Fibroblast of gingiva (primary cell): ENCODE results near the gene CREB3L4.
A peak's percentile ranks its signal among the peaks of the same experiment; 100 is the strongest.
"Not testable (repeated sequence)": the region's sequence is repeated elsewhere in the genome, so short reads cannot be mapped to it uniquely, and the experiment has no call there.

Experiments
- DNase-seq: peaks from one replicate; pipeline ENCODE4 v3.0.0-alpha.2; 2011; ENCODE audit warnings: low read depth

CREB3L4 gene

GRCh38 chr1:153959454-153959853 lies 8.2 kb upstream of the CREB3L4 start:
- DNase-seq = no peak

DNA sequence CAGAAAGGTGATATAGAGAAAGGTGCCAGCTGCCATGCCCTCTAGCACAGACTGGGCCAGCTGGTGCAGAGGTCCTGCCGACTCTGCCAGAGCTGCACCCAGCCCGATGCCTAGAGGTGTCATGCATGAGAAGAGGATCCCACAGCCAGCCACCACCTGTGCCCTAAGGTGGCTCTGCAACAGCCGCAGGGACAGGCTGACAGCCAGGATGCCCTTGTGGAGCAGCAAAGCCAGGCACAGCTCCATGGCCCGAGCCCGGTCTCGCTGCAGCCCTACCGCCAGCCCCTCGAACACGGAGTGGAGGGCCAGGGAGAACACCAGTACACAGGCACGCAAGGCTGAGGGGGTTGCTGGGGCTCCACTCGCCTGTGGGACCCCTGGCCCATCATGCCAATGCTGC lies 7.5 kb upstream of the CREB3L4 start:
- no peak for DNase-seq

- no peak for DNase-seq
These were observed 6.3 kb upstream of the CREB3L4 start for GRCh38 chr1:153961421-153961820.

DNA sequence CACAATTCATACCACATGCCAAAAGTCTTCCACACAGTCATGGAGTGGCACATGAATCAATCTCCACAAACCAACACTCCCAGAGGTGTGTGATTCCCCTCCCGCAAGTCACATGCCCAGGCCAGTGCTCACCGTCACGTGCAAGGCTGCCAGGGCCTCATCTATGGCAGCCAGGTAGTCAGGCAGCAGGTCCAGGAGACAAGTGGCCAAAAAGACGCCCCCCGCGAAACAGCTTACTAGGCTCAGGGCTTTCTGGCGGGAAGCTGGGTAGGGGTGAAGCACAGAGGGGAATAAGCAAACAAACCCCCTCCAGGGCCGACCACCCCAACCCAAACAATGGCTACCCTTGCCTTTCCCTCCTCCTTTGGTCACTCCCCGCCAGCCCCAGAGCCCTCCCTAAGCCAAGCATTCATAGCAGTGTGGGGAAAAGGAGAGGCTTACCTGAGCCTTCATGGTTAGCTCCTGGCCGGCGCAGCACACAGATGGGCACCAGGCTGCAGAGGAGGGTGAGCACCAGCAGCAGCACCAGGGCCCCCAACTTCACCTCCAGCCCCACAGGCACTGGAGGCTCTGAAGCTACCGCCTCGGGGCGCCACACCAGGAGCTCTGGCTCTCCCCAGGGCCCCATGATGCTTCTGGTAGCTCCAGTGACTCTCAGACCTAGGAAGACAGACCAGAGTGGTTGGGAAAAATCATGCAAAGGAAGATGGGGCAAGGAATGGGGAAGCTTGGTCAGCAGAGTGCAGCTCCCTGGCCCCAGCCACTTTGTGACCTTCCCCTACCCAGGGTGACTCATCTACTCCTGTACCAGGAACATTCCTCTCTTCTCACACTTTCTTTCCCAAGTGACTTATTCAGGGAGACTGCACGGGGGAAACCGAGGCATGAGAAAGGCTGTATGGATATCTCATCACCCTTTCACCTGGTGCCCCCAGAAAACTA lies 5.3 kb upstream of the CREB3L4 start:
- peak; percentile 56 for DNase-seq

DNA sequence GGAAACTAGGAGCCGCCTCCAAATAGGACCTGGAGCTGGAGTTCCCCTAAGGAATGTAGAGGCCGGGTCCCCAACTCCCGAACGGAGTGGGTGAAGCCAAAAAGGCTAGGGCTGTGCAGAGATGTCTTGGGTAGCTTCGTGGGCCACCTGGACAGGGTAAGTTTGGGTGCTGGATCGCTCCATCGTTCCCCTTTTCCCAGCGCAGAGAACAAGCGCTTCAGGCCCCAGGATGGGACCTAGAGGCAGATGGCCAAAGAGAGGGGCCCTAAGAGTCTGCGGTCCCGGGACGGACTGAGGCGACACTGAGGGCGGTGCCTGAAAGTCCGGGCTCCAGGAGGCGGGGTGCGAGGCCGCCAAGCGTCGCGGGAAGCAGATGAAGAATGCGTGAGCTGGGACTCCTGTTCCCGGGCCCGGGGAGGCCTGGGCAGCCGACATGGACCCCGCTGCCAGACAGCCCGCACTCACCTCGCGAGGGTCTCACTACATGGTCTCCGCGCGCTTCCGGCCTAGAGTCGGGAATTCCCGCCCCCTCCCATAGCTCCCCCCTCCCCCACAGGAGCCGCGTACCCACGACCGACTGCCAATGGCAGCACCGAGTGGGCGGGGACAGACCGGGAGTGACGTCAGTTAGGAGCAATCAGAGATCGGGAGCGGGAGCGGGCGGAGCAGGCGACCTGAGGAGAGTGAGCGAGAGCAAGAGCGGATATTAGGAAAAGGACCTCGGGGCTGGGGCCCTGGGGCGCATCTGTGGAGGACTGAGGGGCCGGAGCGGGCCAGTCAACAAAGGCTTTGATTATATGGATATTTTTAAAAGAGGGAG lies 4.5 kb upstream of the CREB3L4 start, which contains the start of gene SLC39A1:
Gene SLC39A1, minus strand, starts transcription at position 508 of the 820 bp plus-strand sequence. CDS start 822 bp downstream, outside the sequence.
- DNase-seq = peak; percentile 96

DNA sequence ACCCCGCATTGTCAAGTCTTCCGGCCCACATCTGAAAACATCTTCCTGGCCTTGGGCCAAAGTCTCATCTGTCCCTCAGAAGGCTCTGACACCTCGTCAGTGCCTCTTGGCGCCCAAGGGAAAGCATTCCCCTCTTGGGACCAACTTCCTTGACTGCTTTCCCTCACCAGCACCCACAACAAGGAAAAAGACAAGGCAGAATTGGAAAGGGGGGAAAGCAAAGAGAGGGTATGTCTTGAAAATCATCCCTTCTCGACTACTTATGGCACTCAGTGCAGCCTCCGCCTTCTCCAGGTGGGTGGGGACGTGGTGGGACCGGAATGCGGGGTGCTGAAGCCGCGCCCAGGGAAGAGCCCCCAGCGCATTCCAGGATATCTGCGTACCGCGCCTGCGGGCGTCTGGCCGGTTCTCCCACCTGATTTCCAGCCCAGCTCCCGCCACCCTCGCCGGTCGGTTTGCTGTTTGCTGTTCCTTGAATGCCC lies 3.8 kb upstream of the CREB3L4 start:
- no peak for DNase-seq

DNA sequence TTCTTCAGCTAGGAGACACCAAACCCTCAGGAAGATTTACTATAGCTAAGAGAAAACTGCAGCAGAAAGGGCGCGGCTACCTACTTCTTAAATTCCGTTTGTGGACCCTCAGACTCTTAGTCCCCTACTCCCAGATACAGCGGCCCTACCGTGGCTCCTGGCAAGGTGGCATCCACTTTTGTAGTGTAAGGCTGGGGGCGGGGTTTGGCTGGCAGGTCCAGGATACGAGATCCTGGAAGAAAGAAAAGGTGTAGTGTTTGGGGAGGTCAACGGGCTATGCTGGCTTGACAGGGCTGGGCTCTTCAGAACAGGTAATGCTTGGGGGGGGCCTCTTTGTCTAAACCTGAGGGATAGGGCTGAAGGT lies 280 bp downstream of the CREB3L4 start:
- DNase-seq = no peak

DNA sequence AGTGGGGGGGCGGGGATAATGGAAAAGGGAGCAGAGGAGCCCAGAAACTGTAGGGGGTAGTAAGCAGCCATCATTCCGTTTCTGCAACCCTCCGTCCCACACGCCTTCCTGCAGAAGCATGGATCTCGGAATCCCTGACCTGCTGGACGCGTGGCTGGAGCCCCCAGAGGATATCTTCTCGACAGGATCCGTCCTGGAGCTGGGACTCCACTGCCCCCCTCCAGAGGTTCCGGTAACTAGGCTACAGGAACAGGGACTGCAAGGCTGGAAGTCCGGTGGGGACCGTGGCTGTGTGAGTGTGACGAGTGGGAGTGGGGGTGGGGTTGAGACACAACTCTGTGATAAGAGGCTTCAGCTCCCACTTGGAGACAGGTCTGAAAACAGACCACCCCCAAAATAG lies 706 bp downstream of the CREB3L4 start:
- DNase-seq = no peak

GRCh38 chr1:153968972-153969371 lies 1.3 kb downstream of the CREB3L4 start:
- DNase-seq = no peak

GRCh38 chr1:153970346-153970745 lies 2.6 kb downstream of the CREB3L4 start:
- DNase-seq = no peak

GRCh38 chr1:153973071-153973470 lies 5.4 kb downstream of the CREB3L4 start:
- DNase-seq = no peak

GRCh38 chr1:153973525-153973924 lies 5.8 kb downstream of the CREB3L4 start:
- no peak for DNase-seq

GRCh38 chr1:153976819-153977249 lies 9.1 kb downstream of the CREB3L4 start:
- DNase-seq = no peak

DNA sequence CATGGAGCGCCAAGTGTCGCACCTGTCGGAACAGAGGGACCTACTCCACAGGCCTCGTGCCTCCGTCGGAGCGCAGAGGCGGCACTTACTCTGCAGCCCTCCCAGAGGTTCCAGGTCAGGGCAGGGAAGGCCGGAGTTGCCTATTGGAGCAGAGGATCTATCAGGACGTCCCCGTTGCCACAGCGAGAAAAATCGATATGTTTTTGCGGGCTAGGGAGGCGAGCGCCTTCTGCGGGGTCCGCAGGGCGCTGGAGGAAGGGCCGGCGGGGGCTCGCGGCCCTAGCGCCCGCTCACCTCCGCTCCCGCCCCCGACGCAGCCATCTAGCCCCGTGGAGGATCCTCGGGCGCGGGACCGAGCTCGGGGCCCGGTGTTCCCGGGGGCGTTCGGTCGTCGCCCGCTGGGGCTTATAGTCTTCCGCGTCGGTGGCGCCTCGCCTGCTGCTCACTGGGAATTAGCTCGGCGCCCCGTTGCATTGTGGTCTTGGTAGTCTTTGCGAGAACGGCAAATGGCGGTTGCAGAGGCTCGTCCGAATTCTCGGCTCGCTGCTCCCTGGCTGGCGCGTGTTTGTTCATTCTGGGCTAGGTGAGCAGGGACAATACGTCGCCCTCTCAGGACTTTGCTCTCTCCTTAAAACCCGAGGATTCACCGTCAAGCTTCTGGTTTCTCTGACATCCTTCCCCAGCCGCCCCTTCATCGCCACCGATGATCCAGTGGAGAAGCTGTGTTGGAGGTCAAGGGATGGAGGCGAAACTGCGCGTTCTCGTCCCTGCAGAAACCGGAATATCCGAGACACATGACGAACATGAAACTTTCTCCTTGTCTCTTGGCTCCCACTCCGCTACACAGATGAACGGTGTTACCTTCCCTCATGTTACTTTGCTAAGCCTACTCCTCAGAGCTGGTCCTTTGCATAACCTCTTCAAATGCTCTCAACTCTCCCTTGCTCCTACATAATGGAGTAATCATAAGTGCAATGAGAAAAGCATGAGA lies 9.8 kb downstream of the CREB3L4 start, which contains the start of gene JTB:
Gene JTB, minus strand, starts transcription at position 425 of the 991 bp plus-strand sequence. Its CDS starts 422 bp downstream, at position 3.
- DNase-seq = peak; percentile 77

DNA sequence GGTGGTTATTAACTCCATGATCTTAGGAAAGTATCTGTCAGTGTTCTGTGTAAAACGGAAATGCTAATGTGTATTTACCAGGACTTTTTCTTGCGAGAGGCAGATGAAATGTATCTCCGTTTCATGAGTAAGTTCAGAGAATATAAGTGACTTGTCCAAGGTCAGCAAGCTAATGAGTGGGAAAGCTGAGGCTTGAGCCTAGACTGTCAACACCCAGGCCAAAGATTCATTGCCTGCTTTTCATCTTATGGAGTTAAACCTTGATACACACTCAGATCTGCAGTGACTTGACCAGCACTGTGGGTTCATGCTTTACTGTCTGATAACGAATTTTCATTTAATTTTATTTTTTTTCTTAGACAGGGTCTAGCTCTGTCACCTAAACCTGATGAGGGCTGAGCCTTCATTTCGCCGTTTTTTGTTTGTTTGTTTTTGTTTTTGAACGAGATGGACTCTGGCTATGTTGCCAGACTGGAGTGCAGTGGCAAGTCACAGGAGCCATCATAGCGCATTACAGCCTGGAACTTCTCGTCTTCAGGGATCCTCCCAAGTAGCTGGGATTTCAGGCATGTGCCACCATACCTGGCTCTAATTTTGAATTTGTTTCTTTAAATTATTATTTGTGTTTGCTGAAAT lies 10.7 kb downstream of the CREB3L4 start:
- DNase-seq = no peak

DNA sequence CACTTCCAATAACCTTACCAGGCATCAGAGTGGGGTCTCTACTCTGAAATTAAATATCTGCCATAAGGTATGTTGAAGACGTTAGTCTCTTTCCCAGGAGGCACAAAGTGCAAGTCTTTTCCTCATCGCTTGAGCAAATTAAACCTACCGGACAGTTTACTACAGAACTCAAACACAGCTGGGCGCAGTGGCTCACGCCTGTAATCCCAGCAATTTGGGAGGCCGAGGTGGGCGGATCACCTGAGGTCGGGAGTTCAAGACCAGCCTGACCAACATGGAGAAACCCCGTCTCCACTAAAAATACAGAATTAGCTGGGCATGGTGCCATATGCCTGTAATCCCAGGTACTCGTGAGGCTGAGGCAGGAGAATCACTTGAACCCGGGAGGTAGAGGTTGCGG lies 11.4 kb downstream of the CREB3L4 start:
- DNase-seq = not testable (repeated sequence)

DNA sequence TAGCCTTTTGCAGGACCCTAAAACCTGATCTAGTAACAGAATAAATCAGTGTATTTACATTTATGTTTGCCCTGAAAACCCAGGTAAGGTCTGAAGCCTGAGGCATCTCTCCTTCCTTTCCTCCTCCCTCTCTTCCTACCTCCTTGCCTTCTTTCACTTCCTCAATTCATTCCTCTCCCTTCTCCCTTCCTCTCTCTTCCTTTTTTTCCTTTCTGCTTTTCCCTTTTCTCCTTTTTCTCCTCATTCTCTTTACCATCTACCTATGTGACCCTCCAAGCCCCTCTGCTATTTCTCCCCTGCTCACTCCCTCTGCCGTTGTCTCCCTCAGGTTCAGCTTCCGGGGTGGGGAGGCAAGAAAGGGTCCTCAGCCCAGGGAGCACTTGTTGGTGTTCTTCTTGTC lies 14.0 kb downstream of the CREB3L4 start:
- DNase-seq = not testable (repeated sequence)

DNA sequence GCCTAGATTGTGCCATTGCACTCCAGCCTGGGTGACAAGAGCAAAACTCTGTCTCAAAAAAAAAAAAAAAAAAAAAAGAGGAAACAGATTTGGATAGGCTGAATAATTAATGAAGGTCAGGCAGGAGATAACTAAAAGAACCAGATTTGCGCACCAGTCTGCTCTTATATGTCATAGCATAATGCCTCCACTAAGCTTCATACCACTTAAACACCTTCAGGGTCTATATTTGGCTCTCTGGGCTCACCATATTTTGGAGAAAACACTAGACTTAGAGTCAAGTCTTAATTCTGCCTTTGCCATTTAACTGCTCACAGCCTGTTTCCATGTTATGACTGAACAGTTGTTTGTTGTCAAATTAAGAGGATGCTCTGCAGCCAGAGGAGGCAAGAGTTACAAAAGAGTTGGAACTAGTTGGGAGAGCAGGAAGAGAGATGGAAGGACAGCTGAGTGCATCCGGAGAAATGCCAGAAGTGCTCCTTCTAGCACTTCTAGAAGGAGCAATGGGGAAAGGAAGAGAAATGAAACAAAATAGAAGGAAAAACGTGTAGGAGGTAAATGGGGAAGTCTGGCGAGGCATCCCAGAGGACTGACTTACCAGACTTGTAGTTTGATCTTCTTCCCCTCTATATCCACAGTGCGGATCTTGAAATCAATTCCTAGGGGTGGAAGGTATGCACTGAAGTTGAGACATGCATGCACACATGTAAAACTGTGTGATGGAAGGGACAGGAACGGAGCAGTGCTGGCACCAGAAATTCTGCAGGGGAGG lies 16.6 kb downstream of the CREB3L4 start:
- DNase-seq = no peak

DNA sequence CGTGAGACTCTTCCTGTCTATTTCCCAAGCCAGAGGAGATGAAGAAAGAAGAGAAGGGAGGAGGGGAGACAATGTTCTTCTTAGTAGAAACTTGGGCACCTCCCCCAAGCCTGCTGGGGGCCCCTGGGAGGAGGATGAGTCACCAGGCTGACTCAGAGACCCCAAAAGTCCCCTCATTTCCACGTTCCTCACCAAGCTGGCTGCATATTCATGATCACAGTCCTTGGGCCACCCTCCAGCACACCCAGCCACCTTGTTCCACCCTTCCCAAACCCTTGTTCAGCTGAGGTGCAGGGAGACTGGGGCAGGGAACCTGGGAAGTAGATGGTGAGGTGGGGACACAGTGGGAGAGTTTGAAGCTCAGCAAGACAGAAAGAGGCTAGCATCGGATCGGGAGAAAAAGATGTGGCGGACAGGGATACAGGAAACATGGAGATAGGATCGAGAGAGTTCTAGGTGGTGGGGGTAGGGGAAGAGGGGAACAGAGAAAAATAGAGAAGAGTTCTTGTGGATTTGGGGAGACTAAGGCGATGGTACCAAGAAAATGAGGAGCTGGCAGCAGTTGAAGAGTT lies 17.7 kb downstream of the CREB3L4 start:
- peak; percentile 85 for DNase-seq
